LNCAP (cell line): Measurements from ENCODE around the gene CIPC.

Experiments
- TF ChIP-seq, protein P1 (sequence below): fragments of 450-650 bp; IDR thresholded peaks from 2 replicates; pipeline ENCODE4 v1.5.1; 2017; ENCODE audit warnings: mild to moderate bottlenecking

Gene CIPC

DNA sequence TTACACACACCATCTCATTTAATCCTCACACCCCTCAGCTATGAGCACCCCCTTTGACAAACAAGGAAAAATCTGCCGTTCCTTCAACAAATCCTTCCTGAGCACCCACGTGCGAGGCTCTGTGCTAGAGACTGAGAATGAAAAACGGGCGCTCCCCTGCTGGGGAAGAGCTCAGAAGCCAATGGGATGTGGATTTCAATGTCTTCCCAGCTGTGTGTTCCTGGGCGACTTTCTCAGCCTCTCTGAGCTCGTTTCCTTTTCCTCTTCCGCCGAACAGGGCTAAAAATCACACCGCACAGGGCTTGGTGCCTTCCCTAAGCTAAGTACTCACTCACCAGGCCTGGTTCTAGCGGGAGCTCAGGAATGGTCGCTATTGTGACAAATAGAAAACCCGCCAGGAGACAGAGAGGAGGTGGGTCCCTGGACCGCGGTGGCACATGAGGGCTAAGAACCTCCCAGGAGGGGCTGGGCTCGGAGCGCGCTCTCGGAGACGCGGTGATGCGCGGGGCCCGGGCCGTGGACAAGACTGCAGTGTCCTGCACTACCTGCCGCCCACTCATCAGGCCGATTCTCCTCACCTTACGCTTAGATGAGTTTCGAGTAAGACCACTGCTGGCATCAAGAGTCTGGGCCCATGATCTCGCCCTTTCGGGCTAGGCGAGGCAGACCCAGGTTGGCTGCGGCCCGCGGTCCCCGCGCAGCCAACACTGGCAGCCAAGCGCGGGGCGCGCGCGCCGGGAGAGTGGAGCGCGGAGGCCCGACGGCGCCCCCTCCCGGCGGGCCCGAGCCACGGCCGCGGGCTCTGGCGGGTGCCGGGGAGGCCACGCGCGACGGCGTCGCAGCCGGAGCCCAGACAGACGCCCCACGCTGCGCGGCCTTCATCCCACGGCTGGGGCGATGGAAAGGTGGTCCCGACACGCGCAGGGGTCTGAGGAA lies 26.6 kb downstream of the CIPC start:
- TF ChIP-seq, protein P1, sequence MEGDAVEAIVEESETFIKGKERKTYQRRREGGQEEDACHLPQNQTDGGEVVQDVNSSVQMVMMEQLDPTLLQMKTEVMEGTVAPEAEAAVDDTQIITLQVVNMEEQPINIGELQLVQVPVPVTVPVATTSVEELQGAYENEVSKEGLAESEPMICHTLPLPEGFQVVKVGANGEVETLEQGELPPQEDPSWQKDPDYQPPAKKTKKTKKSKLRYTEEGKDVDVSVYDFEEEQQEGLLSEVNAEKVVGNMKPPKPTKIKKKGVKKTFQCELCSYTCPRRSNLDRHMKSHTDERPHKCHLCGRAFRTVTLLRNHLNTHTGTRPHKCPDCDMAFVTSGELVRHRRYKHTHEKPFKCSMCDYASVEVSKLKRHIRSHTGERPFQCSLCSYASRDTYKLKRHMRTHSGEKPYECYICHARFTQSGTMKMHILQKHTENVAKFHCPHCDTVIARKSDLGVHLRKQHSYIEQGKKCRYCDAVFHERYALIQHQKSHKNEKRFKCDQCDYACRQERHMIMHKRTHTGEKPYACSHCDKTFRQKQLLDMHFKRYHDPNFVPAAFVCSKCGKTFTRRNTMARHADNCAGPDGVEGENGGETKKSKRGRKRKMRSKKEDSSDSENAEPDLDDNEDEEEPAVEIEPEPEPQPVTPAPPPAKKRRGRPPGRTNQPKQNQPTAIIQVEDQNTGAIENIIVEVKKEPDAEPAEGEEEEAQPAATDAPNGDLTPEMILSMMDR, result no peak

DNA sequence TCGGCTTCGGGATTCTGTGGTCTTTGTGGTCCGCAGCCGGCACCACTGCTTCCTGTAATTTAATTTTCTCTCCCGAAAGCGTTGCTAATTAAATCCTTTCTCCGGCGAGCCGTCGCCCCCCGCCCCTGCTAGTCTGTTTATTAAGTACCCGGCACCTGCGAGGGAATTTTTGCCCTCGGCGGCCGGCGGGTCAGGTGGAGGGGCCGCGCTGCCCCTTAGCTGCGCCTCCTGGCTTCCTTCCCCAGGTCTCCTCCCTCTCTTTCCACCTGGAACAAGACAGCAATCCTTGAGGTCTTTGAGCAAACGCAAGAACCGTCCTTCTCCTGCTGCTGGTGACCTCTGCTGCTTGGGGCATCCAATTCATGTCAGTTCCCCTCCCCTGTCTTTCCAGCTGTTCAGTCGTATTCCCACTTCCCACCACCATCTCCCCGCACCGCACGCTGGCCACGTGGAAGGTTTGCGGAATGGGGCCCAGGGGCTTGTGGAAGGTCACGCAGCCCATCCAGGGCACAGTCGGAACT lies 27.3 kb downstream of the CIPC start:
- TF ChIP-seq, protein P1, result no peak

DNA sequence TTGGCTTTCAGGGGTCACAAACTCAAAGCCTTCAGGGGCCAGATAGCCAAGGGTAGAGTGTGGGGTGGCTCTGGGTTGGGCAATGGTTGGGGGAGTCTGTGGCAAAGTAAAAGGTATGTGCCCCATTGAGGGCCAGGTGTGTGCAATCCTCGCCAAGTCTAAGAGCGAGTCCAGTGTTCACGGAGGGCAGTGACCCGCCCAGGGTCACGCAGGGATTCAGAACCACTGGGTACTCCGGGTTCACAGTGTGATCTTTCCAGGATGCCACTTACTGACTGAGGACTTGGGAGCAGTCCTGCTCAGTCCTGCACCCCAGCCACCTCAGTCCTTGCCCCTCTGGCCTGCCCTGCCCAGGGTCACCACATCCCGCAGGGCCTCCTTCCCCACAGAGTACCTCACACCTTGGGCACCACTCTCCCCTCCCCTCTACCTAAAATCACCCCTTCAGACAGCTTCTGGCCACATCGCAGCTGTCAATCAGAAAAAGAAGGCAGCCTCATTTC lies 27.8 kb downstream of the CIPC start:
- TF ChIP-seq, protein P1, result no peak

DNA sequence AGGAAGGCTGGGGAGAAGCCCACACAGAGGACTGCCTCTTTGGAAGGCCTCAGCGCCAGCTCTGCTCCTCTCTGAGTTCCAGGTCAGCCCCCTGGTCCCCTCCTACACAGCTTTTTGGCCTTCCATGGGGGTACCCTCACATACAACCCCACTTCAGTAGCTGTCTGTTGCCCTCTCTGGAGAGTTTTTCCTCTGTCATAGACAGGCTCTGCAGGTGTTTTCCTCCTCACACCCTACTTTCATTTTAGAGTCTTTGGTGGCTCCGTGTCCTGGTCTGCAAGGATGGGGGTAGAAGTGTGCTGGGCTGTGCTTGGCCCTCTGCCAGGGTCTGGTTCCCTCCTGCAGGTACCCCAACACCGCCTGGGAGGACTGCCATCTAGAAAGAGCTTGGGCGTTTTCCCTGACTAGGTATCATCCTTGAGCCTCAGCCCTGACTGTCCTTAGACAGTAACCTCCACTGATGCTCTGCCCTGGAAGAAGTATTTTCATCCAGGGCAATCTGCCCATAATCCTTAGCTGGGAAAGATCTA lies 28.5 kb downstream of the CIPC start:
- TF ChIP-seq, protein P1, result no peak

DNA sequence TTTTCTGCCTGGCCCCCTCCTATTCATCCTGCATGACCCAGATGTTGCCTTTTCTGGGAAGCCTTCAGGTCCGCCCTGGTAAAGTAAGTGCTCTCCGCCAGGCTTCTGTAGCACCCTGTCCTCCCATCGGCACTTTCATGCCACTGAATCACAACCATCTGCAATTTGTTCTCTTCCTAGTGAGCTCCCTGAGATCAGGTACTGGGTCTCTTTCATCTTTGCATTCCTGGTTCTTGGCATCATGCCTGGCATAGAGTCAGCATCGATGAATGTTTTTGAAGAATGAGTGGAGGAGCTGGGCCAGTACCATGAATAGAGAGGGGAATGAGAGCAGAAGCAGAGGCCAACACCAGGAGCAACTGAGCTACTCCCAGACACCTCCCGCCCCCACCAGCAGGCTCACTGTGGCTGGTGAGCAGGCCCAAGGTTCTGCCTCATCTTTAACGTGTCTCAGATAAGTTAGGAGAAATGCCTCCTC lies 30.4 kb downstream of the CIPC start:
- TF ChIP-seq, protein P1, result no peak

DNA sequence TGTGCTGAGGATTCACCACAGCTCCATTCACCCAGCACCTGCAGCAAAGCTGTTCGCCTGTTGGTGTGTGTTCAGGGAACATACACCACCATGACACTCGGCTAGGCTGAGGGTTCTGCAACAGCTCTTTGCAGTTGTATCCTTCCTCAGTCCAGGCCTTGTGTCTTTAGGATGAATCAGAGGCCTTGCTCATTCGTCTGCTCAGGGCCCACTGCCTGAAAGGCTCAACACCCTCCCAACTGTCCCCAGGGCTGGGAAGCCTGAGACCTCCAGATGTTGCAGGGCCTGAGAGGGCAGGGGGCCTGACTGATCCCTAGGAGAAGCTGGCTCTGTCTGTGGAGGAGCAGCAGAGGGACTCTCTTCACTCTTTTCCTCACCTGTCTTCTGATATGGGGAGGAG lies 32.3 kb downstream of the CIPC start:
- TF ChIP-seq, protein P1, result no peak

DNA sequence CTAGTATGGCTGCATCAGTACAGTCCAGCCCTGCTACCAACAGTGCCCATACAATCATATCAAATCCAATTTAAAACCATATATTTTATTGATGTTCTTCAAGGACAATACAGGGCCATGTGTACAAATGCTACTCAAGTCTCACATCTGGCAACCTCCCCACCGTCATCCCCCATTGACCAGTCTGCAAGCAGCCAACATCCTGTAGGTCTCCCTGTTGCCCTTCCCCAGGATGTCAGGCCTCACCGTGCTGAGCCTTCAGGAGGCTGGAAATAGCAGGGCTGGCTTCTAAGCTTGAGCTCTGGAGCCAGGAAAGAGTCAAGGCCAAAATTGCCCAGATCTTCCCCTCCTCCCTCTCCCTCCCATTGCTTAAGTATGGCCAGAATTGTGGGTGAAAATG lies 33.1 kb downstream of the CIPC start:
- TF ChIP-seq, protein P1, result no peak
